Neural progenitor cell (in vitro differentiated cells): ENCODE data around the gene ZNF516. TPM values are rescaled to one million over a fixed set of nuclear protein-coding genes. Genes with fewer than 3 reads are reported as not detected.

ENCODE experiments used
- DNase-seq: peaks from one replicate; pipeline ENCODE4 v3.0.0-alpha.2; 2016; ENCODE audit warnings: low spot score
- H2AFZ ChIP-seq: fragments of 200-600 bp; sonication (generic); replicated peaks from 2 replicates; pipeline ENCODE4 v1.6.1; 2016; ENCODE audit warnings: antibody characterized with exemption
- H3F3A ChIP-seq: fragments of 200-600 bp; sonication (generic); 2 replicates; pipeline ENCODE4 v1.6.1; 2016; ENCODE audit warnings: antibody characterized with exemption, low read depth
- H3K27ac ChIP-seq: fragments of 200-600 bp; sonication (generic); 2 replicates; pipeline ENCODE4 v1.5.1; 2016; ENCODE audit warnings: mild to moderate bottlenecking
- H3K27me3 ChIP-seq: fragments of 200-600 bp; sonication (generic); 2 replicates; pipeline ENCODE4 v1.6.1; 2016; ENCODE audit warnings: mild to moderate bottlenecking, moderate library complexity
- H3K36me3 ChIP-seq: fragments of 200-600 bp; sonication (generic); 2 replicates; pipeline ENCODE4 v1.5.1; 2016
- H3K4me1 ChIP-seq: fragments of 200-600 bp; sonication (generic); 2 replicates; pipeline ENCODE4 v1.6.1; 2016; ENCODE audit warnings: mixed run types
- H3K4me2 ChIP-seq: fragments of 200-600 bp; sonication (generic); 2 replicates; pipeline ENCODE4 v1.6.1; 2016
- H3K4me3 ChIP-seq: fragments of 200-600 bp; sonication (generic); 2 replicates; pipeline ENCODE4 v1.5.1; 2016
- H3K79me2 ChIP-seq: fragments of 200-600 bp; sonication (generic); 2 replicates; pipeline ENCODE4 v1.6.1; 2016; ENCODE audit warnings: low read depth
- H3K9ac ChIP-seq: fragments of 200-600 bp; sonication (generic); 2 replicates; pipeline ENCODE4 v1.6.1; 2016
- H3K9me3 ChIP-seq: fragments of 200-600 bp; sonication (generic); 2 replicates; pipeline ENCODE4 v1.5.1; 2016; ENCODE audit warnings: low read depth
- H4K20me1 ChIP-seq: fragments of 200-600 bp; sonication (generic); 2 replicates; pipeline ENCODE4 v1.6.1; 2016; ENCODE audit warnings: low read depth
- H3K27ac Mint-ChIP-seq: 3 replicates; pipeline ENCODE4 v1.8.0; 2021; ENCODE audit warnings: mixed read lengths
- H3K27me3 Mint-ChIP-seq: 2 replicates; pipeline ENCODE4 v1.8.0; 2022; ENCODE audit warnings: low read depth, mild to moderate bottlenecking, inconsistent platforms, moderate library complexity, mixed read lengths; ENCODE audit not compliant: insufficient read depth
- H3K36me3 Mint-ChIP-seq: 3 replicates; pipeline ENCODE4 v1.8.0; 2021; ENCODE audit warnings: mixed read lengths
- H3K4me1 Mint-ChIP-seq: 3 replicates; pipeline ENCODE4 v1.8.0; 2021; ENCODE audit warnings: mixed read lengths
- H3K4me3 Mint-ChIP-seq: 3 replicates; pipeline ENCODE4 v1.8.0; 2021; ENCODE audit warnings: mild to moderate bottlenecking, moderate library complexity, mixed read lengths
- H3K9me3 Mint-ChIP-seq: 3 replicates; pipeline ENCODE4 v1.8.0; 2020; ENCODE audit warnings: mixed read lengths
- CTCF ChIP-seq: fragments of 200-600 bp; sonication (generic); IDR thresholded peaks from 2 replicates; pipeline ENCODE4 v1.5.1; 2017; ENCODE audit warnings: antibody characterized with exemption, mild to moderate bottlenecking
- EZH2 ChIP-seq: fragments of 200-600 bp; sonication (generic); IDR thresholded peaks from 2 replicates; pipeline ENCODE4 v1.6.1; 2017; ENCODE audit warnings: antibody characterized with exemption, mild to moderate bottlenecking, moderate library complexity
- EZH2phosphoT487 ChIP-seq: fragments of 200-600 bp; sonication (generic); IDR thresholded peaks from 2 replicates; pipeline ENCODE4 v1.6.1; 2017; ENCODE audit warnings: antibody characterized with exemption
- total RNA-seq: library from RNA; depleted of rRNA; stranded (reverse); fragments of >200 nt; gene quantifications from 2 replicates; pipeline ENCODE4 v1.2.3, GENCODE V29; 2015; ENCODE audit warnings: low replicate concordance

The ZNF516 gene
- total RNA-seq, 1 donor from 2014 or later: 45.5 TPM

GRCh38 chr18:76422838-76423237 is 72.2 kb downstream of the ZNF516 start:
- Histone ChIP-seq H3K4me1 (peaks cover 10% of the 10 kb centered on the region), H2AFZ (no peak overlapping the region), H3K4me2 (no peak overlapping the region), H3K9me3 (no peaks in the 10 kb centered on the region), H4K20me1 (peaks cover 96% of the 10 kb centered on the region), H3K4me3 (no peak overlapping the region), H3K79me2 (peaks cover 92% of the 10 kb centered on the region), H3F3A (peaks cover 4% of the 10 kb centered on the region), H3K27ac (no peak overlapping the region), H3K27me3 (no peaks in the 10 kb centered on the region), H3K36me3 (no peaks in the 10 kb centered on the region), H3K9ac (no peak overlapping the region)
- peaks cover 10% of the 10 kb centered on the region for H3K36me3 Mint-ChIP-seq
- no peaks in the 10 kb centered on the region for H3K9me3 Mint-ChIP-seq
- TF ChIP-seq EZH2: no peak
- TF ChIP-seq EZH2phosphoT487: no peak
- TF ChIP-seq CTCF: no peak
- H3K27me3 Mint-ChIP-seq: peaks cover 3% of the 10 kb centered on the region
- no peak for DNase-seq
- no peak overlapping the region for H3K4me3 Mint-ChIP-seq
- H3K27ac Mint-ChIP-seq: no peak overlapping the region
- H3K4me1 Mint-ChIP-seq: peaks cover 58% of the 10 kb centered on the region

GRCh38 chr18:76422121-76422520 is 72.9 kb downstream of the ZNF516 start:
- Histone ChIP-seq H2AFZ (no peak overlapping the region), H3K36me3 (no peaks in the 10 kb centered on the region), H3K4me1 (peaks cover 10% of the 10 kb centered on the region), H3K27ac (no peak overlapping the region), H4K20me1 (peaks cover 96% of the 10 kb centered on the region), H3K27me3 (no peaks in the 10 kb centered on the region), H3K4me3 (no peak overlapping the region), H3F3A (peaks cover 4% of the 10 kb centered on the region), H3K79me2 (peaks cover 93% of the 10 kb centered on the region), H3K9ac (no peak overlapping the region), H3K4me2 (no peak overlapping the region), H3K9me3 (no peaks in the 10 kb centered on the region)
- no peaks in the 10 kb centered on the region for H3K9me3 Mint-ChIP-seq
- no peak for TF ChIP-seq EZH2
- no peak for TF ChIP-seq EZH2phosphoT487
- TF ChIP-seq CTCF: no peak
- H3K27me3 Mint-ChIP-seq: peaks cover 3% of the 10 kb centered on the region
- peaks cover 64% of the 10 kb centered on the region for H3K4me1 Mint-ChIP-seq
- no peak for DNase-seq
- H3K4me3 Mint-ChIP-seq: no peak overlapping the region
- peaks cover 8% of the 10 kb centered on the region for H3K36me3 Mint-ChIP-seq
- H3K27ac Mint-ChIP-seq: no peak overlapping the region

GRCh38 chr18:76421685-76422078 is 73.4 kb downstream of the ZNF516 start:
- DNase-seq: no peak
- Histone ChIP-seq H3K36me3 (no peaks in the 10 kb centered on the region), H3F3A (peaks cover 4% of the 10 kb centered on the region), H3K4me2 (no peak overlapping the region), H3K4me1 (peaks cover 10% of the 10 kb centered on the region), H3K9ac (no peak overlapping the region), H3K27ac (no peak overlapping the region), H3K79me2 (peaks cover 93% of the 10 kb centered on the region), H3K27me3 (no peaks in the 10 kb centered on the region), H2AFZ (no peak overlapping the region), H4K20me1 (peaks cover 96% of the 10 kb centered on the region), H3K4me3 (no peak overlapping the region), H3K9me3 (no peaks in the 10 kb centered on the region)
- no peak overlapping the region for H3K4me3 Mint-ChIP-seq
- H3K27me3 Mint-ChIP-seq: peaks cover 3% of the 10 kb centered on the region
- no peak overlapping the region for H3K27ac Mint-ChIP-seq
- H3K36me3 Mint-ChIP-seq: peaks cover 8% of the 10 kb centered on the region
- H3K9me3 Mint-ChIP-seq: no peaks in the 10 kb centered on the region
- H3K4me1 Mint-ChIP-seq: peaks cover 69% of the 10 kb centered on the region
- no peak for TF ChIP-seq EZH2
- TF ChIP-seq CTCF: no peak
